Measurements from ENCODE around the gene UNC119B. TPM values are rescaled to one million over a fixed set of nuclear protein-coding genes. Genes with fewer than 3 reads are reported as not detected.

UNC119B gene
- total RNA-seq, 1 donor from 2014 or later, result 26.8 TPM

DNA sequence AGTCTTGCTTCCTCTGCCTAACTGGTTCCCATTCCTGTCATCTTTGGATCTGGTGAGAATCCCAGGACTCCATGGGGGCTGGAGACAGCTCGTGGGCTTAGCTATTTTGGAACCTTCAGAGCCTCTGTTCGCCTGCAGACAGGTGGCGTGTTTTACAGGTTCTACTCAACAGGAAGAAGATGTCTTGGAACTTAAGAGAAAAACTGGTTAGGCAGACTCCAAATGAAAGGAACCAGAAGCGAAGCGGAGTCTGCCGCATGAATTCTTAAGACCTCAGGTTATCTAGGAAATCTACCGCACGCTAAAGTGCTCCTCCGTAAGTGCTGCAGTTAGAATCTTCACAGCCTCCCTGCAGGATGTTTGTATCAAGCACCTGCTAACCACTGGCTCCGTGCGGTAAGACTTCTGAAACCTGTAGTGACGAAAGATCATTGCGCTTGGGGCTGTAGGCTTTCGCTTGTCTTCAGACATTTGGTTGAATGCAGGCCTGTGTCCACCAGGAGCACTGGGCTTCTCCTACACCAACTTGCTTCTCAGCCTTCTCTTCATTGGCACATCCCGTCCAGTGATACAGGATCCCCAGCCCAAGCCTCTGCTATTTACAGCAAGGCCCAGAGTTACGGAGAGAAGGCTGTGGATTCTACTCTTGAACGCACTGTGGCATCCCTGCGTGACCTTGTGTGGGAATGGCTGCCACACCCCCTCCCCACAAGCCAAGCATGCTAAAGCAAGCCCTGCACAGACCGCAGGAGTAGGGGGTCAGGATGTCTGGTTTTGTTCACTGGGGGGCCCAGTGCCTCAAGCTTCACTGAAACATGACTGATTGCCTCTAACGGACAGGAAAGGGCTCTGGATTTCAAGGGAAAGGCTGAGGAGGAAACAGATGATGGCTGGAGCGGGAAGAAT is 50.3 kb downstream of the UNC119B start:
- Histone ChIP-seq H3K4me1 (peaks cover 0 to 3% of the 10 kb centered on the region in 2 donors), H3K27me3 (no peaks in the 10 kb centered on the region), H3K36me3 (peaks cover 20 to 27% of the 10 kb centered on the region in 2 donors), H3K9me3 (no peaks in the 10 kb centered on the region), H3K27ac (peak overlapping the region in 1 of 2 donors; percentile 43), H3K4me3 (no peak overlapping the region)
- TF ChIP-seq, protein P1, sequence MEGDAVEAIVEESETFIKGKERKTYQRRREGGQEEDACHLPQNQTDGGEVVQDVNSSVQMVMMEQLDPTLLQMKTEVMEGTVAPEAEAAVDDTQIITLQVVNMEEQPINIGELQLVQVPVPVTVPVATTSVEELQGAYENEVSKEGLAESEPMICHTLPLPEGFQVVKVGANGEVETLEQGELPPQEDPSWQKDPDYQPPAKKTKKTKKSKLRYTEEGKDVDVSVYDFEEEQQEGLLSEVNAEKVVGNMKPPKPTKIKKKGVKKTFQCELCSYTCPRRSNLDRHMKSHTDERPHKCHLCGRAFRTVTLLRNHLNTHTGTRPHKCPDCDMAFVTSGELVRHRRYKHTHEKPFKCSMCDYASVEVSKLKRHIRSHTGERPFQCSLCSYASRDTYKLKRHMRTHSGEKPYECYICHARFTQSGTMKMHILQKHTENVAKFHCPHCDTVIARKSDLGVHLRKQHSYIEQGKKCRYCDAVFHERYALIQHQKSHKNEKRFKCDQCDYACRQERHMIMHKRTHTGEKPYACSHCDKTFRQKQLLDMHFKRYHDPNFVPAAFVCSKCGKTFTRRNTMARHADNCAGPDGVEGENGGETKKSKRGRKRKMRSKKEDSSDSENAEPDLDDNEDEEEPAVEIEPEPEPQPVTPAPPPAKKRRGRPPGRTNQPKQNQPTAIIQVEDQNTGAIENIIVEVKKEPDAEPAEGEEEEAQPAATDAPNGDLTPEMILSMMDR (IDR thresholded peaks at IDR 0.05), result no peak
- intact Hi-C loops (cut with DNase I), result no loop called here
- no peak for DNase-seq (ENCODE audit: low spot score in 2 of 2)

DNA sequence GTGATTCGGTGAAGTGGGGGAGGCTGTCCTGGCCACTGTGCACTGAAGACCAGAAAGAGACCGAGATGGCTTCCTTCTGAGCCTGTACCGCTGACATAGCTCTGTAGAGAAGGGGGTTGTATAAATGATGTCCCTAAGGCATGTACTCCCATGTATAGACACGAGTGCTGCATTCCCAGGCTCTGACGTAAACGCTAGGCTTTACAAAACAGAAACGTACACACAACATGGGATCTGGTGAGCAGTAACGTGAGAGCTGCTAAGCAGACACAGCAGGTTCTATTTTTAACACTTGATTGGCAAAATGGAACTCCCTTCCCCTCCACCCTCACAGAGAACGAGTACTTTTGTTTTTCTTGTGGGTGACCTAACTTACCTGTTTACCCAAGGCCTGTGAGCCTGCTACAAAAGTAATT is 51.3 kb downstream of the UNC119B start:
- Histone ChIP-seq H3K27me3 (no peaks in the 10 kb centered on the region), H3K4me3 (no peak overlapping the region), H3K9me3 (no peaks in the 10 kb centered on the region), H3K36me3 (peaks cover 29 to 36% of the 10 kb centered on the region in 2 donors), H3K4me1 (peaks cover 0 to 3% of the 10 kb centered on the region in 2 donors), H3K27ac (peak overlapping the region; percentile 20 to 51)
- DNase-seq (ENCODE audit: low spot score in 2 of 2), result no peak
- TF ChIP-seq, protein P1 (IDR thresholded peaks at IDR 0.05), result no peak
- intact Hi-C loops (cut with DNase I), result no loop called here

DNA sequence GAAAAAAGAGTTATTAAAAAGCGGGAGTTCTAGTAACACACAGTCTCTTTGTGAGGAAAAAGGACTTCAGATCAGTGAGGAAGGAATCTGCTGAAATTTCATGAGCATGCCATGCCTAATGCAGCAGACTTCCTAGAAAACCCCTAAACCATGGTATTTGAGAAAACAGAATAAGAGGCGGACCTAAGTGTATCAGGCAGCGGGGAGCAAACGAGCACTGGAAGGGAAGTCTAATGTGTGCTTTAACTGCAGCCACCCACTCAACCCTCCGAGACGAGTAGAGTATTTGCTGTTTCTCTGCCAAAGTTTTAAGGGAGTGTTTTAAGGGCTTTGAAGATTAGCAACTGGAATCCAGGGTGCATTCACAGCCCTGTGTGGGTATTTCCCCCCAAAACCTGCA is 51.8 kb downstream of the UNC119B start:
- DNase-seq (ENCODE audit: low spot score in 2 of 2), result no peak
- TF ChIP-seq, protein P1 (IDR thresholded peaks at IDR 0.05), result no peak
- Histone ChIP-seq H3K36me3 (peaks cover 35 to 42% of the 10 kb centered on the region in 2 donors), H3K27ac (peak overlapping the region; percentile 20 to 51), H3K4me1 (peaks cover 0 to 3% of the 10 kb centered on the region in 2 donors), H3K27me3 (no peaks in the 10 kb centered on the region), H3K4me3 (no peak overlapping the region), H3K9me3 (no peaks in the 10 kb centered on the region)
- intact Hi-C loops (cut with DNase I), result no loop called here

DNA sequence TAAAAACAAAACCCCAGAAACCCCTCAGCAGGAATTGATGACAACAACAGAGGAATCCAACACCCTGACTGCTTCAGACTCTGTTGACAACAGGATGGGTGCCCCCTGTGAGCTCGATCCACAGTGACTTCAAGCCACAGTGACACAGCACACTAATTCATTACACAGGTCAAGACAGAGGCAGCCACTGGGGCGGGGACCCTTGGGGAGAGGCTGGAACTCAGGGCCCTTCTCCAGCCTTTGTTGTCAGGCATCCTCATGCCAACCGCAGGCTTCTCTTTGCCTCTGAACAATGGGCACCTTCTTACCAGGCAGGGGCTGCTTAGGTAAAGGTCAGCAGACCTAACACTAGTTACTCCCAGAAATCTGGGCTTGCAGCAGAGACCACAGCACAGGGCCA is 53.0 kb downstream of the UNC119B start:
- intact Hi-C loops (cut with DNase I), result no loop called here
- DNase-seq (ENCODE audit: low spot score in 2 of 2), result no peak
- Histone ChIP-seq H3K4me1 (peaks cover 0 to 3% of the 10 kb centered on the region in 2 donors), H3K27ac (no peak overlapping the region), H3K9me3 (no peaks in the 10 kb centered on the region), H3K27me3 (no peaks in the 10 kb centered on the region), H3K4me3 (no peak overlapping the region), H3K36me3 (peaks cover 45 to 54% of the 10 kb centered on the region in 2 donors)
- TF ChIP-seq, protein P1 (IDR thresholded peaks at IDR 0.05), result no peak

DNA sequence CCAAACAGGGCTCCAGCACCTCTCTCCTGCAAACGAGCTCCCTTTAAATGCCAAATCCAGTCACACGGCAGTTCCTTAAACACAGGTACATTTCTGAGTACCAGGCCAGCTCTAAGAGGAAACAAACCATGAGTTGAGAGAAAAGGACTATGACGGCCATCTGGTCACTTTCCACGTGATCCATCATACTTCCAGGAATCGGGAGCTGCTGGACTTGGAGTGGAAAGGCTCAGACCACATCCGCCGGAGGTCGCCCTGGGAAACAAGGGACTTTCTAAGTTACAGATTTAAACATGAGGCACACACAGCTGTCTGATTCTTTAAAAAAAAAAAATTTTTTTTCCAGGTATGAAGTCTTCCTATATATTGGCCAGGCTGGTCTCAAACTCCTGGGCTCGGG is 54.6 kb downstream of the UNC119B start:
- TF ChIP-seq, protein P1 (IDR thresholded peaks at IDR 0.05), result no peak
- intact Hi-C loops (cut with DNase I), result no loop called here
- Histone ChIP-seq H3K4me3 (no peak overlapping the region), H3K27me3 (no peaks in the 10 kb centered on the region), H3K9me3 (no peaks in the 10 kb centered on the region), H3K27ac (no peak overlapping the region), H3K4me1 (peaks cover 0 to 3% of the 10 kb centered on the region in 2 donors), H3K36me3 (peaks cover 54 to 64% of the 10 kb centered on the region in 2 donors)
- no peak for DNase-seq (ENCODE audit: low spot score in 2 of 2)

Data from ascending aorta (tissue), 2 donors.